Measurements from ENCODE around the gene KRTAP9-9.
"Not testable (repeated sequence)": the region's sequence is repeated elsewhere in the genome, so short reads cannot be mapped to it uniquely, and the experiment has no call there.

Gene KRTAP9-9

GRCh38 chr17:41255381-41256290, at the start of gene KRTAP9-9:
KRTAP9-9 (plus strand) TSS chr17:41255384.
- DNase-seq, result not testable (repeated sequence)

GRCh38 chr17:41211845-41212466, 43.2 kb upstream of the KRTAP9-9 start:
- peak in 1 of 2 donors; percentile 5 for DNase-seq

GRCh38 chr17:41212524-41213169, 42.5 kb upstream of the KRTAP9-9 start:
- DNase-seq, result no peak

GRCh38 chr17:41215681-41216080, 39.5 kb upstream of the KRTAP9-9 start:
- DNase-seq, result no peak

- no peak for DNase-seq
Measured at GRCh38 chr17:41223821-41224220, 31.4 kb upstream of the KRTAP9-9 start.

GRCh38 chr17:41226051-41226450, 29.1 kb upstream of the KRTAP9-9 start:
- DNase-seq, result no peak

GRCh38 chr17:41226598-41227095, 28.5 kb upstream of the KRTAP9-9 start, which contains the start of gene KRTAP9-2:
KRTAP9-2 (plus strand) TSS chr17:41226648; CDS start chr17:41226655, 7 bp downstream.
- not testable (repeated sequence) for DNase-seq

GRCh38 chr17:41230094-41230493, 25.1 kb upstream of the KRTAP9-9 start:
- no peak for DNase-seq

GRCh38 chr17:41231731-41232130, 23.5 kb upstream of the KRTAP9-9 start:
- no peak for DNase-seq

- DNase-seq, result not testable (repeated sequence)
Measured at GRCh38 chr17:41232399-41233105, 22.6 kb upstream of the KRTAP9-9 start, which contains the start of gene KRTAP9-3. KRTAP9-3 (plus strand) TSS chr17:41232449; CDS start chr17:41232502, 53 bp downstream.

- DNase-seq, result not testable (repeated sequence)
Measured at GRCh38 chr17:41237116-41237515, 18.1 kb upstream of the KRTAP9-9 start.

- not testable (repeated sequence) for DNase-seq
Measured at GRCh38 chr17:41237949-41238437, 17.2 kb upstream of the KRTAP9-9 start, which contains the start of gene KRTAP9-8. KRTAP9-8 (plus strand) TSS chr17:41237999; CDS start chr17:41238052, 53 bp downstream.

GRCh38 chr17:41246995-41247787, 8.0 kb upstream of the KRTAP9-9 start:
- DNase-seq, result not testable (repeated sequence)

GRCh38 chr17:41249637-41250240, 5.4 kb upstream of the KRTAP9-9 start, which contains the start of gene KRTAP9-4:
KRTAP9-4 (plus strand) TSS chr17:41249687; CDS start chr17:41249721, 34 bp downstream.
- DNase-seq, result not testable (repeated sequence)

- no peak for DNase-seq
Measured at GRCh38 chr17:41251261-41251660, 3.9 kb upstream of the KRTAP9-9 start.

GRCh38 chr17:41254861-41255260, 323 bp upstream of the KRTAP9-9 start:
- no peak for DNase-seq

GRCh38 chr17:41256291-41256685, 1.1 kb downstream of the KRTAP9-9 start:
- no peak for DNase-seq

- no peak for DNase-seq
Measured at GRCh38 chr17:41258406-41258805, 3.2 kb downstream of the KRTAP9-9 start.

GRCh38 chr17:41263212-41263611, 8.0 kb downstream of the KRTAP9-9 start:
- no peak for DNase-seq

GRCh38 chr17:41264599-41264998, 9.4 kb downstream of the KRTAP9-9 start:
- no peak for DNase-seq

- DNase-seq, result no peak
Measured at GRCh38 chr17:41265078-41265477, 9.9 kb downstream of the KRTAP9-9 start, which contains the start of gene KRTAP9-6. KRTAP9-6 (plus strand) TSS chr17:41265378; CDS start chr17:41265378, 0 bp downstream.

Data from inflammatory macrophage treated with lipopolysaccharide for 1 hour (primary cell).